ENCODE measurements around the gene CHODL.

GRCh38 chr21:18248171-18248570 lies 3.5 kb downstream of the CHODL start:
- TF ChIP-seq CTCF (IDR thresholded peaks at IDR 0.05 in 4 of 5, conservative IDR thresholded peaks at IDR 0.05 in 1 of 5) (no peak), POLR2A (IDR thresholded peaks at IDR 0.05) (no peak)
